ENCODE measurements around the gene AIG1.
A peak's percentile ranks its signal among the peaks of the same experiment; 100 is the strongest.
"Not testable (repeated sequence)": the region's sequence is repeated elsewhere in the genome, so short reads cannot be mapped to it uniquely, and the experiment has no call there.

AIG1 gene

DNA sequence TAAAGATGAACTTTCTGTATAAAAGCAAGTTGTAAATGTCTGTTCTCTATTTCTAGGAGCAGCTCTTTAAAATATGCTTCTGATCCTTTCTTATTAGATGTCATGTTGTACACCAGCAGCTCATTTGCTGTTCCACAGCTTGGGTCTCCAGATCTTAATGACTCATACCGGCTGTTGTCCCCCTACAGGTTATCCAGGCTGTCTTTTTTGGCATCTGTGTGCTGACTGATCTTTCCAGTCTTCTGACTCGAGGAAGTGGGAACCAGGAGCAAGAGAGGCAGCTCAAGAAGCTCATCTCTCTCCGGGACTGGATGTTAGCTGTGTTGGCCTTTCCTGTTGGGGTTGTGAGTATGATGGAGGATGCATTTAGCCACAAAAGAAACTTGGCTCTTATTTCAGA lies 76.0 kb downstream of the AIG1 start:
- no peak for DNase-seq (ENCODE audit: low spot score)
- TF ChIP-seq, protein P1, sequence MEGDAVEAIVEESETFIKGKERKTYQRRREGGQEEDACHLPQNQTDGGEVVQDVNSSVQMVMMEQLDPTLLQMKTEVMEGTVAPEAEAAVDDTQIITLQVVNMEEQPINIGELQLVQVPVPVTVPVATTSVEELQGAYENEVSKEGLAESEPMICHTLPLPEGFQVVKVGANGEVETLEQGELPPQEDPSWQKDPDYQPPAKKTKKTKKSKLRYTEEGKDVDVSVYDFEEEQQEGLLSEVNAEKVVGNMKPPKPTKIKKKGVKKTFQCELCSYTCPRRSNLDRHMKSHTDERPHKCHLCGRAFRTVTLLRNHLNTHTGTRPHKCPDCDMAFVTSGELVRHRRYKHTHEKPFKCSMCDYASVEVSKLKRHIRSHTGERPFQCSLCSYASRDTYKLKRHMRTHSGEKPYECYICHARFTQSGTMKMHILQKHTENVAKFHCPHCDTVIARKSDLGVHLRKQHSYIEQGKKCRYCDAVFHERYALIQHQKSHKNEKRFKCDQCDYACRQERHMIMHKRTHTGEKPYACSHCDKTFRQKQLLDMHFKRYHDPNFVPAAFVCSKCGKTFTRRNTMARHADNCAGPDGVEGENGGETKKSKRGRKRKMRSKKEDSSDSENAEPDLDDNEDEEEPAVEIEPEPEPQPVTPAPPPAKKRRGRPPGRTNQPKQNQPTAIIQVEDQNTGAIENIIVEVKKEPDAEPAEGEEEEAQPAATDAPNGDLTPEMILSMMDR (IDR thresholded peaks at IDR 0.05; ENCODE audit: borderline replicate concordance, control extremely low read depth, extremely low read depth, insufficient read depth, missing control alignments): no peak
- in situ Hi-C loops (cut with MboI; ENCODE audit: low sequenced_read_pairs, unreplicated experiment): no loop called here

DNA sequence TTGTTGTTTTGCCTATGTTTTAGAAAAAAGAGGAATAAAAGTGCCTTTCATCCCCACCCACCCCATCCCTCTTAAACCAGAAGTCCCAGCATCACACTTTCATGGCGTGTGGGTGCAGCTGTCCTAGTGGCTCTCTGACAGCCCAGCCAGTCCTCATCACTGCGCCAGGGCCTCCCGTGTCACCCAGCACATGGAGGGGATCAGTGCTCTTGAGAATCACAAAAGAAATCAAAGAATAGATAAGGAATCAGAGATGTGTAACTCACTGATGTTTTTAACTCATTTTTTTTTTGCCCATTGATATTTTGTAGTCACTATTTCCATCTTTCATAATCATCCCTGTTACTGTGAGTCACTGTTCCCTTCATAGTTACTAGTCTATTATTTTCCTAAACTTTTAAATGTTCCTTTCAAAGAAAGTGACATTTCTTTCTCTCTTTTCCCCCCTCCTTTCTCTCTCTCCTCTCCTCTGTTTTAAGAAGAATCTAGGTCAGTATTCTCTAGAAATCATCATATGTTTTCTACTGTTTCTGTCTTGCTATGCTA lies 78.6 kb downstream of the AIG1 start:
- in situ Hi-C loops (cut with MboI; ENCODE audit: low sequenced_read_pairs, unreplicated experiment): no loop called here
- TF ChIP-seq, protein P1 (IDR thresholded peaks at IDR 0.05; ENCODE audit: borderline replicate concordance, control extremely low read depth, extremely low read depth, insufficient read depth, missing control alignments): no peak
- DNase-seq (ENCODE audit: low spot score): no peak

DNA sequence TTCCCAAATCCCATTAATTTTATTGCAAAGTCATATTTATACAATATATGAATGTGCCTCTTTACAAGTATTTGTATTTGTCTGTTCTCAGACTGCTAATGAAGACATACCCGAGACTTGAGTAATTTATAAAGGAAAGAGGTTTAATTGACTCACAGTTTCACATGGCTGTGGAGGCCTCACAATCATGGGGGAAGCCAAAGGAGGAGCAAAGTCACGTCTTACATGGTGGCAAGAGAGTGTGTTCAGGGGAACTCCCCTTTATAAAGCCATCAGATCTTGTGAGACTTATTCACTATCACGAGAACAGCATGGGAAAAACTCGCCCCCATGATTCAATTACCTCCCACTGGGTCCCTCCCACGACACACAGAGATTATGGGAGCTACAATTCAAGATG lies 79.2 kb downstream of the AIG1 start:
- DNase-seq (ENCODE audit: low spot score); in situ Hi-C loops (cut with MboI; ENCODE audit: low sequenced_read_pairs, unreplicated experiment): not testable (repeated sequence)

DNA sequence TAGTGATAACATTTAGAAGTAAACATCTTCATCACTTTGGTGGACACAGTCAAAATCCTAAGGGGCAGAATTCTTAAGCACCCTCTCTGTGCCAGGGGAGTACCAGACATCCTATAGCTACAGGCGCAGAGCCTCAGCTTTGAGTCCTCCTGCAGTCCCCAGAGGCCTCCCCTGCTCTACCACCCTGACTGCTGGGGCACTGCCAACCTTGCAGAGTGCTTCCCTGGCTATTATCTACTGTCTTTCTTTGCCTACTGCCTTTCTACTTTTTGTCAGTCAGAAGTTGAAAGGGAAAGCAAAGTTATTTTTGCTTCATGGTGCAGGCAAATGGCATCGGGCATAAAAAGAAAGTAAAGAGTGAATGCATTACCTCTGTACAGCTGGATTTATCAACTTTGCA lies 80.1 kb downstream of the AIG1 start:
- in situ Hi-C loops (cut with MboI; ENCODE audit: low sequenced_read_pairs, unreplicated experiment): no loop called here
- TF ChIP-seq, protein P1 (IDR thresholded peaks at IDR 0.05; ENCODE audit: borderline replicate concordance, control extremely low read depth, extremely low read depth, insufficient read depth, missing control alignments): no peak
- DNase-seq (ENCODE audit: low spot score): no peak

DNA sequence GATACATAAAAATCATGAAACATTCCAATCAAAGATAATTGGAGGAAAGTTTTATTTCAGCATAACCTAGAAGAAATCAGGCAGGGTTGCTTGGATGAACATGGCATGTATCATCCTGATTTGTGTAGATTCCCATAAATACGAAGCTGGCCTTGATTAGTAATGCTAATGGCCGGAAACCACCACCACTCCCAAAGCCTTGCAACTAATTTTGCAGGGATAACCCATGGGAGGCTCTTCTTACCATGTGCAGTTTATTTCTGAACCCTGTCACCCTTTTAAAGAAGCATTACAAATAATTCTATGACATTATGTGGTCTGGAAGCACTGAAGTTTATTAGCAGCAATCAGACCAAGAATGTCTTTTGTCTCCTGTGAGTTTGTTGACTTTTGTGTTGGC lies 80.8 kb downstream of the AIG1 start:
- no peak for DNase-seq (ENCODE audit: low spot score)
- in situ Hi-C loops (cut with MboI; ENCODE audit: low sequenced_read_pairs, unreplicated experiment): no loop called here
- TF ChIP-seq, protein P1 (IDR thresholded peaks at IDR 0.05; ENCODE audit: borderline replicate concordance, control extremely low read depth, extremely low read depth, insufficient read depth, missing control alignments): no peak

DNA sequence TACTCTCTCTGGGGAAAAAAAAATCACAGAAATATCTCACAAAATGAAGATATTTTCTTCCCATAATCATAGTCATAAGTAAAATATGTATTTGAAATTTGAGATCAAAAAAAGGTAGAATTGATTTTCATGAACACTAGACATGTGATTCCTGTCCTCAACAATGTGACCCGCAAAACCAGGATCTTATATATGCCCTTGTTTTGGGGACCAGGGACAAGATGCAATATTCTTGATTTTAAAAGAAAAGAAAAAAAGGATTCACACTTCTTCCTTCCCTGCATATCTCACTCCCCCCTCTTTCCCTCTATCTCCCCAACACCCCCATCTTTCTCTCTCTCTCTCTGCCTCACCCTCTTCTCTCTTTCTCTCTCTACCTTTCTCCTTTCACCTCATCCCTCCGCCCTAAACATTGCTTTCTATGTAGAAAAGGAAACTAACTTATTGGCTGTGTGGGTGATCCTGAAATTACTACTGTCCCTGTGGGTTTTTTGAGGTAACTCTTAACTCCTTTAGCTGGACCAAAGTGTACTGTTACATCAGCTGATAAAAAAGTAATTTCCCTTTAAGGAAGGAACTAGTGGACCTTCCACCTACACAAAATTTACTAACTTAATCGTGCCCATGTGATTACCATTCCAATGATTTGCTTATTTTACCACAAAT lies 85.6 kb downstream of the AIG1 start:
- DNase-seq (ENCODE audit: low spot score): peak; percentile 35
- TF ChIP-seq, protein P1 (IDR thresholded peaks at IDR 0.05; ENCODE audit: borderline replicate concordance, control extremely low read depth, extremely low read depth, insufficient read depth, missing control alignments): no peak
- in situ Hi-C loops (cut with MboI; ENCODE audit: low sequenced_read_pairs, unreplicated experiment): no loop called here

DNA sequence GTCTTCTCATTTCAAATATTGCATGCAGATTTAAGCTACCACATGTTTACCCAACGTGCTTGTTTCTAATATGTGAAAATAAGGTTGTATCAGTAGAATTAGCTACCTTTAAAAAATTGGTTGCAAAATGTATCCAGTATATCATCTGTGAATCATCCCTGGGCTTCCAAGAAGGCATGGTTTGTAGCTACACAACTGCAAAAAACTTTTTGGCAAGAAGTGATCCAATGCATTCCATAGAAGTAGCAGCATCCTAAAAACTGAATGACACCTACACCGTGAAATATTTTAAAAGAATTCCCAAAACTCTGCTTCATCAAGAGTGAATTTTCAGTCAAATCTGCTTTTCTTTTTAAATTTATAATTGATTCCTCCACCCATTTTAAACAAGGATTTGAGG lies 89.1 kb downstream of the AIG1 start:
- in situ Hi-C loops (cut with MboI; ENCODE audit: low sequenced_read_pairs, unreplicated experiment): no loop called here
- TF ChIP-seq, protein P1 (IDR thresholded peaks at IDR 0.05; ENCODE audit: borderline replicate concordance, control extremely low read depth, extremely low read depth, insufficient read depth, missing control alignments): no peak
- no peak for DNase-seq (ENCODE audit: low spot score)
